SW480 (cell line): ENCODE data around the gene ABCC10.
"Not testable (repeated sequence)": the region's sequence is repeated elsewhere in the genome, so short reads cannot be mapped to it uniquely, and the experiment has no call there.

Experiments
- DNase-seq: peaks from one replicate; pipeline ENCODE4 v3.0.0-alpha.2; 2016; ENCODE audit warnings: low spot score

Gene ABCC10

DNA sequence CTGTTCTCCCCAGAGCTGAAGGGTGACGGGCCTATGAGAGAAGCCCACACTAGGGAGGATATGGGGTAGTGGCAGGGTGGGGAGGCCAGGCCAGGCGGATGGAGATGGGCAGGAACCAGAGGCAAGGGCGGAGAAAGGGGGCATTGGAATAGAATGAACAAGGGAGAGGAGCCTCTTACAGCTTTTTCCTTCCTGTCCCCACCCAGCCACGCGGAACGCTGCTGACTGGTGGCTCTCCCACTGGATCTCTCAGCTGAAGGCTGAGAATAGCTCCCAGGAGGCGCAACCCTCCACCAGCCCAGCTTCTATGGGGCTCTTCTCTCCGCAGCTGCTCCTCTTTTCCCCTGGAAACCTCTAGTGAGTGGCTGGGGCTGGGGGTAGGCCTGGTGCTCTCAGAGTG is 17.2 kb downstream of the ABCC10 start:
- DNase-seq = no peak

GRCh38 chr6:43445576-43445975 is 18.2 kb downstream of the ABCC10 start:
- no peak for DNase-seq

DNA sequence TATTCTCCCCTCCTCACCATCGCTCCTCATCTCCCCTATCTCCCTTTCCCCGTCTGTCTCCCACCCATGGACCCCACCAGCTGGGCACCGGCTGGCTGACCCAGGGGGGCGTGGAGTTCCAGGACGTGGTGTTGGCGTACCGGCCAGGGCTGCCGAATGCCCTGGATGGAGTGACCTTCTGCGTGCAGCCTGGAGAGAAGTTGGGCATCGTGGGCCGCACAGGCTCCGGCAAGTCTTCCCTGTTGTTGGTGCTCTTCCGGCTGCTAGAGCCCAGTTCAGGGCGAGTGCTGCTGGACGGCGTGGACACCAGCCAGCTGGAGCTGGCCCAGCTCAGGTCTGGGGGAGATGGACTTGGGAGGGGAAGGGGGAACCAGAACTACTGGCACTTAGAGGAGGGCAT is 20.3 kb downstream of the ABCC10 start:
- DNase-seq = no peak

DNA sequence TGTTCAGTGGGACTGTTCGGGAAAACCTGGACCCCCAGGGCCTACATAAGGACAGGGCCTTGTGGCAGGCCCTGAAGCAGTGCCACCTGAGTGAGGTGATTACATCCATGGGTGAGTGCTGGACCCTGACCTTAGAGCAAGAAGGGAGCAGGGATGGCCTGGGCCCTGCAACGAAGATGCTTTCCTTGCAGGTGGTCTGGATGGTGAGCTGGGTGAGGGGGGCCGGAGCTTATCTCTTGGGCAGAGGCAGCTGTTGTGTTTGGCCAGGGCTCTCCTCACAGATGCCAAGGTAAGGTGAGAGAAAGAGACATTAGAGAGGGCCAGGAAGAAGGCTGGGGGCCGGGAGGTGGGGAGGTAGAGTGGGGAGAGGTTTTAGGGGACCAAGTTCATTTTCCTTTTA is 21.6 kb downstream of the ABCC10 start:
- DNase-seq = no peak

DNA sequence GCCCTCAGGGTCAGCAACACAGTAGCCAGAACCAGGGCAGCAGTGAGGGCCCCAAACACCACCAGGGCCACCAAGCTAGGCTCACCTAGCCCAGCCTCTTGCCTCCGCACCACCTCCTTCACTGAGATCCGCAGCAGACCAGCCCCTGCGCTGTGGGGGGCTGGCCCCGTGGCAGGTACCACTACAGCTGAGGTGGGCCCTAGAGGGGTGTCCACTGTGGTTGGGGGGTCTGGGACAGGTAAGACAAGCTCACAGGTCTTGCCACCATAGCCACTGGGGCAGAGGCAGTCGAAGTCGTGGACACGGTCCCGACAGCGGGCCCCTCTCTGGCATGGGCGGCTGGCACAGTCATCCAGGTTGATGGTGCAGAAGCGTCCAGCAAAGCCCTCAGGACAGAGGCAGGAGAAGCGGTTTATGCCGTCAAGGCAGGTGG is 23.4 kb downstream of the ABCC10 start:
- DNase-seq = no peak

DNA sequence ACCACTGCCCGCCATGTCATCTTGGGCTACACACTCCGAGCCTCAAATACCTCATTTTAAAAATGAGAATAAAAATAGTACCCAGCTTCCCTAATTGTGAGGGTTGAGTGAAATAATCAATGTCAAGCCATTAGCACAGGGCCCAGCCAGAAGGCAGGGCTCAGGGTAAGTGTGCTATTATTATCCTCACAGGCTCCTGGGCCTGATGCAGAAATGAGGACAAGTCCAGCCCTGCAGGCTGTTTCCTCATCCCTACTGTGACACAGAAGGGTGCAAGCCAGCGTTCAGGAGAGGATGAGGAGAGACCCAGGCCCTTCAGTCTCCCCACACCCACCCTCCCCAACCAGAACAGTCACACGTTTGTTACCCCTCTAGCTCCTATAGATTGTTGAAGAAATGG is 24.0 kb downstream of the ABCC10 start:
- no peak for DNase-seq

GRCh38 chr6:43451939-43452338 is 24.6 kb downstream of the ABCC10 start:
- DNase-seq = no peak

GRCh38 chr6:43452896-43453295 is 25.6 kb downstream of the ABCC10 start:
- DNase-seq = no peak

GRCh38 chr6:43453831-43454230 is 26.5 kb downstream of the ABCC10 start:
- no peak for DNase-seq

DNA sequence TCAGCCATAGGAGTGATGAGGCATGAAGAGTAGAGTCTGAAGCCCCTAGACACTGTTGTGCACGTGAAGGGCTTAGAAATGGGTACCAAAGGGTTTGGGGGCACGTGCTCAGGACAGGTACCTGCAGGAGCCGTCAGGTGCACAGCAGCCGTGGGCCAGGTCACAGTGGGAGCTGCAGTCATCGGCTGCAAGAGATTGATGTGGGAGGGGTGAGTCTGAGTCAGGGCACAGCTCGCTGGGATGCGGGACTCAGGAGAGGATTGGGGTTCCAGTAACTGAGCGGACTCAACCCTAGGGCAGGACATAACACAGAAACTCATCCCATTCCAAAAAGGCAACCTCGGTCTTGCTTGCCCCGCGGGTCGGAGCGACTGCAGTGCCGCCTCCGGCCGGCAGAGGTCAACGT is 27.0 kb downstream of the ABCC10 start:
- no peak for DNase-seq

- DNase-seq = peak; percentile 77
Measured at GRCh38 chr6:43454696-43455530, 27.6 kb downstream of the ABCC10 start.

DNA sequence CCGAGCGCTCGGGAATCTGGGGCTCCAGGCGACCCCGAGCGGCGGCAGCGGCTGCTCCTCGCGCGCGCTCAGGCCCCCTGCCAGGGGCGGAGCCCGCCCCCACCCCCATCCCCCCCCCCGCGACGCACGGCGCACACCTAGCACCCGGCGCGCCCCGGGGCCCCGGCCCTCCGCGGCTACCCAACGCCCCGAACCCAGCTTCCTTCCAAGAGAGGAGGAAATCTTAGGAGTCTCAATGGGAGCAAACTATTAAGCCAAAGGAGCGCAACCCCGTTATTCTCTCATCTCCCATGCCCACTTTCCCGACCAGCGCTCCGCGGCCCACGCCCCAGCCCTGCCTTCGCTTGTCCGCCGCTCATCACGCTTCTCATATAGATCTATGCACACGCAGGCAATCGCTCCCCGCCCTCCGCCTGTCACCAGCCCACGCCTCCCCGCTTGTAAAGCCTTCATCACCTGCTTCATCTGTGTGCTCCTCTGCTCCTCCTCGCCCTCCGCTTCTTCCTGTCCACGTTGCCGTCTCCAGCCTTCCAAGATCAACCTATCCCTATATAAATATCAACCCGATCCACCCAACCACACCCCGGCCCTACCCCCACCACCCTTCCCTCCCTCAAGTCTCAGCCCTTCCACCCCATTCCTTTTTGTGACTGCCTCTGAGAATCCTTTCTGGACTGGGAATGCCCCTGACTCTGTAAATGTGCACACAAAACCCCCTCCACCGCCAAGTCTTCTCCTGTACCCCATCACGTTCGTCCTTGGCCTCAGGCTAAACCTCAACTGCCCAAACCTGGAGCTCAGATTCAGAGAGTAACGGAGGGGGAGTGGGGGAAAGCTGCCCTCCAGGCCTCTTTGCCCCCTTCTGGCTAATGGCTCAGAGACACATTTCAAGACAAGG is 28.4 kb downstream of the ABCC10 start, which contains the start of gene DLK2:
Gene DLK2 (minus strand): TSS at position 18 of the 898 bp plus-strand sequence. CDS start 723 bp downstream, outside the sequence.
- DNase-seq = peak; percentile 62

DNA sequence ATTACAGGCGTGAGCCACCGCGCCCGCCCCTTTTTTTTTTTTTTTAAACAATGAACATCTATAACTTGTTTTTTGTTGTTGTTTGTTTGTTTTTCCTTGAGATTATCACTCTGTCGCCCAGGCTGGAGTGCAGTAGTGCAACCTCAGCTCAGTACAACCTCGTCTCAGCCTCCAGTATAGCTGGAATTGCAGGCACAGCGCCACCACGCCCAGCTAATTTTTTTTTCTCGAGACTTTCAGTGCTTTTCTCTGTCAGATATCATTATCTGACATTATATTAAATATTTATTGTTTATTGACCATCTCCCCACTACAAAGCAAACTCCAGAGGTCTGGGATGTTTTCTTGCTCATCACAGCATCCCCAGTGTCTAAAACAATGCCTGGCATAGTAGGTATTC is 30.3 kb downstream of the ABCC10 start:
- no peak for DNase-seq

- not testable (repeated sequence) for DNase-seq
Measured at GRCh38 chr6:43458154-43458553, 30.8 kb downstream of the ABCC10 start.

DNA sequence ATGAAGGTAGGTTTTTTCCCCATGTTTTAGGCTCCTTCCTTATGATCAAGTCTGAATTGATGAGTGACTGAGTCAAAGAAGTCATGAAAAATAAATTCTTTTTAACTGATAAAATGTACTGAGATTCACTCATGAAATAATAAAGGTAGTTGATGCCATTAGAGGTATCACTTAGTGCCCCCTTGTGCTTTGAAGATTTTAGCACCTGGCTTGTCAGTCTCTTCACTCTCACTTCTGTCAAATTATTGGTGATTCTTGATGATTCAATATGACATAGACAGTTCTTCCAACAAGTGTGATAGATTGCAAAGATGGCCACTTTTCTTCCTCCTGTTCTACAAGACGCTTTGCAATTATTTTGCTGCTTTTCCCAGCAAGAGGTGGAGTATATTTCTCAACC is 32.2 kb downstream of the ABCC10 start:
- DNase-seq = no peak

DNA sequence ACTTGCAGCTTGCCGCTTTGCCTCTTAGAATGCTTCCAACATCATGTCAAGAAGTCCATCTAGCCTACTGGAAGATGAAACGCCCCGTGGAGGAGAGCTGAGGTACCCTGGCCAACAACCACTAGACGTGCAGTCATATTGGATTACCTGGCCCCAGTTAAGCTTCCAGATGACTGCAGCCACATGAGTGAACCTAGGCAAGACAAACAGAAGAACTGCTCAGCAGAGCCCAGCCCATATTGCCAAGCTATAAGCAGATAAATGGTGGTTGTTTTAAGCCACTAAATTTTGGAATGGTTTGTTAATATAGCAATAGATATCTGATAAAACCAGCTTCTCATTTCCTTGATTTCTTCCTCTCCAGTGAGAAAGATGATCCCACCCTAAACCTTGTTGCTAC is 32.7 kb downstream of the ABCC10 start:
- DNase-seq = no peak

GRCh38 chr6:43461936-43462335 is 34.6 kb downstream of the ABCC10 start:
- DNase-seq = no peak

GRCh38 chr6:43464337-43464736 is 37.0 kb downstream of the ABCC10 start:
- DNase-seq = no peak

DNA sequence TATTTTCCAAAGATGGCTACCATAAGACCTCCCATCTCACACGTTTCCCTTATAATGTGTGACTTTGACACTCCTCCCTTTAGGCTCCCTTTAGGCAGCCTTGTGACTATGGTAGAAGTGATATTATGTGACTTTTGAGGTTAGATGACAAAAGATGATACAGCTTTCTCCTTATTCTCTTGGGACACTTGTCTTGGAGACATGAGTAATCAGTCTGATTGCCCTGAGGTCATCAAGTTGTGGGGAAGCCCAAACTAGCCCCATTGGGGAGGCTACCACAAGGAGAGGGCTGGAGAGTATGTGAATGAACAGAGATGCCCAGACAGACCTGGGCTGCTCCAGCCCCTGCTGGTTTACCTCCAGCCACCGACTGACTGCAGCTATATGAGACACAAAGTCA is 38.6 kb downstream of the ABCC10 start:
- DNase-seq = no peak

- not testable (repeated sequence) for DNase-seq
Measured at GRCh38 chr6:43467265-43467664, 39.9 kb downstream of the ABCC10 start.

DNA sequence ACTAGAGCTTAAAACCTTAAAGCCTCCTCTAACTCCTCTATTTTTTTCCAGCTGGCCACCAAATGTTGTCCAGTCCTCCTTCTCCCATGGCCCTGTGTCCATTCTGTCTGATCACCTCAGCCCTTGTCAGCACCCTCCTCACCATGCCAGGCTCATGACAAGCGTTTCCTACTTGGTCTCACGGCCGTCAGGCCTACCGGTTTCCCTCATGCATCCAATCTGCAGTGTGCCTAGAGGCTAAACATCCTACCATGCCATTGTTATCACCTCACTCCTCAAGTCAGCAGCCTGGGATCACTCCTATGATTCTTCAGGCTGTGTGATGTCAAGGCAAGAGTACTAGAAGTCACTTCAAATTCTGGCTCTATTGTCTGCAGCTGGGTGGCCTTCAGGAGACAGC is 40.4 kb downstream of the ABCC10 start:
- DNase-seq = no peak

DNA sequence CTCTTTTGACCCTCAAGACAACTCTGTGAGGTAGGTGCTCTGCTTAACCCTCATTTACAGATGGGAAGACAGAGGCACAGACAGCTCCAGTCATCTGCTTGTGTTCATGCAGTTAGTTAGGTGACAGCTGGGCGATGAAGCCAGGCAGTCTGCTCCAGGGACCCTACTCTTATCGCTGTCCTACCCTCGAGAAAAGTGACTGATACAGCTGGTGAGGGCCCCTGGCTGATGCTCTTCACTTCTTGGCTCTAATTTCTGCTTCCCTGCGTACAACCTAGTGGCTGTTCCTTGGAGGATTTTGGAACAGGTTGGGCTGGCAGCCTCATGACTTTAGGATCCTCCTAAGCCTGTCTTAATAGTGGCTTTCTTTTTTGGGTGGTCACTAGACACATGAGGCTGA is 40.9 kb downstream of the ABCC10 start:
- DNase-seq = no peak
